GM12892 (cell line): ENCODE data around the gene RIC8B.

Experiments used
- POLR2A ChIP-seq: IDR thresholded peaks from 2 replicates; pipeline ENCODE4 v1.6.1; 2011; ENCODE audit warnings: low read depth, low read length, control low read depth
- POLR2AphosphoS5 ChIP-seq: IDR thresholded peaks from 2 replicates; pipeline ENCODE4 v1.6.1; 2011; ENCODE audit warnings: low read depth, low read length, control low read depth
- TAF1 ChIP-seq: IDR thresholded peaks from 2 replicates; pipeline ENCODE4 v1.6.1; 2011; ENCODE audit warnings: low read depth, mild to moderate bottlenecking, control low read depth, low read length, borderline replicate concordance

DNA sequence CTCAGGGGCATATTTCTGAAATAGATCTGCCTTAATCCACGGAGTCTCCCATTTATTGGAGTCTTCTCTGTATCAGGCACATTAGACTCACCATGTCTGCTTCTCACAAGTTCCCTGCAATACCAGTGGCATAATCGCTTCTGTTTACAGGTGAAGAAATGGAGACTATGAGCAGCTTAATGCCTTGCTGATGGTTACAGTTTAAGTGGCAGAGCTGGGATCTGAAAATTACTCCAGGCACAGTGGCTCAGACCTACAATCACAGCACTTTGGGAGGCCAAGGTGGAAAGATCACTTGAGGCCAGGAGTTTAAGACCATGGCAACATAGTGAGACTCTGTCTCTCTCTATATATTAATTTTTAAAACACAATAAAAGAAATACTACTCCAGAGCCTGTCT lies 7.3 kb upstream of the RIC8B start:
- TF ChIP-seq POLR2A (no peak), POLR2AphosphoS5 (no peak), TAF1 (no peak)
